SH-SY5Y (cell line): ENCODE data around the gene FBLL1.

Source experiments
- GATA2 ChIP-seq: IDR thresholded peaks from 2 replicates; pipeline ENCODE4 v1.6.1; 2011; ENCODE audit warnings: mild to moderate bottlenecking, low read depth, low read length
- GATA3 ChIP-seq: IDR thresholded peaks from 2 replicates; pipeline ENCODE4 v1.6.1; 2011; ENCODE audit warnings: low read depth, mild to moderate bottlenecking, low read length, moderate library complexity

DNA sequence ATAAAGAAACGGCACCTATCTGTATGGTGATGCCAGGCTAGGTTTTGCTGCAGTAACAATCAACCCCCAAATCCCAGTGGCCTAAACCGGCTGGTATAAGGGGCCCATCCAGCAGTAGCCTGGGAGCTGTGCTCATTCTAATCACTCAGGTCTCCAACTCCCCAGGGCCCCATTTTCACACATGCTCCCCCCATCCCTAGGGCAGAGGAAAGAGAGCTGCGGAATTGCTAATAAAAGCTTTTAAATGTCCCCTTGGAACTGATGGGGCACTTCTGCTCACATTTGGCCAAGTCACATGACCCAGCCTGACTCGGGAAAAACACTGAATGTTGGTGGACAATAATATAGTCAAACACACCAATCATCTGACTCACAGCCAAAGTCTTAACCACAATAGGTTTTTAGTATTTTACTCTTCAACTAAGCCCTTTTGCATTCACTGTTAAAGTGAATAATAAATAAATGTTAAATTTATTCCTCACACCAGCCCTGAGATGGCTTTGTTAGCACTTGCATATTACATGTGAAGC lies 1.6 kb downstream of the FBLL1 start:
- TF ChIP-seq GATA3, result no peak
- TF ChIP-seq GATA2, result no peak
